GM23338 (cell line): ENCODE measurements around the gene COL9A1. TPM values are rescaled to one million over a fixed set of nuclear protein-coding genes. Genes with fewer than 3 reads are reported as not detected.

ENCODE experiments used
- ATAC-seq: fragments of 200-7000 bp; cut with Tn5 transposase; 3 replicates; pipeline ENCODE4 v1.9.1; 2020
- DNase-seq: peaks from one replicate; pipeline ENCODE4 v3.0.0-alpha.2; 2015; ENCODE audit warnings: low spot score
- H2AFZ ChIP-seq: fragments of 200-600 bp; sonication (generic); 2 replicates; pipeline ENCODE4 v1.8.0; 2016; ENCODE audit warnings: antibody characterized with exemption, mild to moderate bottlenecking, moderate library complexity
- H3F3A ChIP-seq: fragments of 200-600 bp; sonication (generic); replicated peaks from 2 replicates; pipeline ENCODE4 v1.8.0; 2017; ENCODE audit warnings: antibody characterized with exemption, mixed run types, low read depth
- H3K27ac ChIP-seq: fragments of 200-600 bp; sonication (generic); 2 replicates; pipeline ENCODE4 v1.6.1; 2016; ENCODE audit warnings: low read depth
- H3K27me3 ChIP-seq: fragments of 200-600 bp; sonication (generic); 2 replicates; pipeline ENCODE4 v1.8.0; 2016; ENCODE audit warnings: mild to moderate bottlenecking, mixed run types, moderate library complexity; ENCODE audit not compliant: insufficient read depth
- H3K36me3 ChIP-seq: fragments of 200-600 bp; sonication (generic); 2 replicates; pipeline ENCODE4 v1.8.0; 2016; ENCODE audit warnings: mild to moderate bottlenecking; ENCODE audit not compliant: insufficient read depth
- H3K4me1 ChIP-seq: fragments of 200-600 bp; sonication (generic); 2 replicates; pipeline ENCODE4 v1.8.0; 2016; ENCODE audit warnings: mild to moderate bottlenecking, moderate library complexity; ENCODE audit not compliant: insufficient read depth
- H3K4me2 ChIP-seq: fragments of 200-600 bp; sonication (generic); 2 replicates; pipeline ENCODE4 v1.7.1; 2017; ENCODE audit warnings: mixed run types
- H3K4me3 ChIP-seq: fragments of 200-600 bp; sonication (generic); 2 replicates; pipeline ENCODE4 v1.6.1; 2016; ENCODE audit warnings: mixed run types
- H3K79me2 ChIP-seq: fragments of 200-600 bp; sonication (generic); replicated peaks from 2 replicates; pipeline ENCODE4 v1.8.0; 2017; ENCODE audit warnings: mild to moderate bottlenecking; ENCODE audit not compliant: insufficient read depth
- H3K9me2 ChIP-seq: fragments of 200-600 bp; sonication (generic); 2 replicates; pipeline ENCODE4 v1.8.0; 2017; ENCODE audit not compliant: insufficient read depth
- H4K20me1 ChIP-seq: fragments of 200-600 bp; sonication (generic); replicated peaks from 2 replicates; pipeline ENCODE4 v1.8.0; 2017; ENCODE audit warnings: mild to moderate bottlenecking; ENCODE audit not compliant: insufficient read depth
- H3K27ac Mint-ChIP-seq: 2 replicates; pipeline ENCODE4 v1.8.0; 2020; ENCODE audit warnings: inconsistent platforms, mild to moderate bottlenecking, moderate library complexity, mixed read lengths
- H3K27me3 Mint-ChIP-seq: 3 replicates; pipeline ENCODE4 v1.8.0; 2022; ENCODE audit warnings: low read depth, mild to moderate bottlenecking, moderate library complexity, mixed read lengths, inconsistent platforms; ENCODE audit not compliant: insufficient read depth, poor library complexity
- H3K36me3 Mint-ChIP-seq: 3 replicates; pipeline ENCODE4 v1.8.0; 2021; ENCODE audit warnings: low read depth, mild to moderate bottlenecking, inconsistent platforms, moderate library complexity, mixed read lengths
- H3K4me1 Mint-ChIP-seq: 3 replicates; pipeline ENCODE4 v1.8.0; 2020; ENCODE audit warnings: mild to moderate bottlenecking, inconsistent platforms, mixed read lengths
- H3K4me3 Mint-ChIP-seq: 3 replicates; pipeline ENCODE4 v1.8.0; 2021; ENCODE audit warnings: moderate library complexity, mild to moderate bottlenecking, inconsistent platforms, mixed read lengths
- H3K9me3 Mint-ChIP-seq: 3 replicates; pipeline ENCODE4 v1.8.0; 2020; ENCODE audit warnings: moderate library complexity, mild to moderate bottlenecking, inconsistent platforms, mixed read lengths
- CREB1 ChIP-seq: fragments of 250-450 bp; sonication (Bioruptor Pico); IDR thresholded peaks from 2 replicates; pipeline ENCODE4 v1.5.0; 2020; ENCODE audit warnings: low read depth, mild to moderate bottlenecking, moderate library complexity
- CTCF ChIP-seq, 2 experiments: fragments of 200-600 bp in 1 of 2; sonication (generic) in 1 of 2; conservative IDR thresholded peaks; 2 replicates each; pipeline versions ENCODE4 v1.5.1 to v1.6.1; 2016 to 2017; ENCODE audit warnings: antibody characterized with exemption in 2 of 2, low read depth in 2 of 2, mild to moderate bottlenecking in 2 of 2, moderate library complexity in 1 of 2
- EZH2 ChIP-seq: fragments of 200-600 bp; sonication (generic); IDR thresholded peaks from one replicate; pipeline ENCODE4 v1.8.0; 2017; ENCODE audit warnings: antibody characterized with exemption, mild to moderate bottlenecking, low read depth; ENCODE audit not compliant: unreplicated experiment
- EZH2phosphoT487 ChIP-seq: fragments of 200-600 bp; sonication (generic); IDR thresholded peaks from one replicate; pipeline ENCODE4 v1.8.1; 2018; ENCODE audit warnings: antibody characterized with exemption; ENCODE audit not compliant: unreplicated experiment
- JUNB ChIP-seq: IDR thresholded peaks from one replicate; pipeline ENCODE4 v1.6.1; 2016; ENCODE audit warnings: antibody characterized with exemption; ENCODE audit not compliant: unreplicated experiment
- NANOG ChIP-seq: IDR thresholded peaks from 2 replicates; pipeline ENCODE4 v1.6.1; 2016; ENCODE audit warnings: antibody characterized with exemption, borderline replicate concordance
- POLR2AphosphoS5 ChIP-seq: IDR thresholded peaks from 2 replicates; pipeline ENCODE4 v1.6.1; 2016; ENCODE audit warnings: antibody characterized with exemption, low read depth
- REST ChIP-seq: IDR thresholded peaks from one replicate; pipeline ENCODE4 v1.6.1; 2018; ENCODE audit warnings: antibody characterized with exemption; ENCODE audit not compliant: unreplicated experiment
- STAT1 ChIP-seq: IDR thresholded peaks from one replicate; pipeline ENCODE4 v1.6.1; 2016; ENCODE audit warnings: antibody characterized with exemption; ENCODE audit not compliant: unreplicated experiment
- ZNF114 ChIP-seq: fragments of 250-450 bp; sonication (Bioruptor Pico); IDR thresholded peaks from 2 replicates; pipeline ENCODE4 v1.5.0; 2020; ENCODE audit warnings: mild to moderate bottlenecking, moderate library complexity
- ZNF331 ChIP-seq: fragments of 250-450 bp; sonication (Bioruptor Pico); IDR thresholded peaks from 2 replicates; pipeline ENCODE4 v1.5.0; 2020; ENCODE audit warnings: low read depth, mild to moderate bottlenecking, moderate library complexity
- ZNF462 ChIP-seq: fragments of 250-450 bp; sonication (Bioruptor Pico); IDR thresholded peaks from 2 replicates; pipeline ENCODE4 v1.5.0; 2020; ENCODE audit warnings: mild to moderate bottlenecking, moderate library complexity
- polyA plus RNA-seq: library from polyadenylated mRNA; unstranded; fragments of >200 nt; fragmentation: Nextera tagmentation; extraction: Ambion mirVana; gene quantifications from 2 replicates; pipeline ENCODE4 v1.2.1, GENCODE V29; 2016
- total RNA-seq: library from RNA; depleted of rRNA; stranded (reverse); fragments of >200 nt; shearing (Covaris generic); gene quantifications from 2 replicates; pipeline ENCODE4 v1.2.3, GENCODE V29; 2014
- TF ChIP-seq, protein P1 (sequence below): IDR thresholded peaks from 2 replicates; pipeline ENCODE4 v1.6.1; 2016; ENCODE audit warnings: antibody characterized with exemption

Gene COL9A1
- total and polyA plus RNA-seq, 2 experiments from 2014 or later, result 16.0 to 20.3 TPM

GRCh38 chr6:70272071-70272470, 30.8 kb downstream of the COL9A1 start:
- DNase-seq (no peak), ATAC-seq (no peak)
- H3K27me3 Mint-ChIP-seq, result peaks cover 1% of the 10 kb centered on the region
- Histone ChIP-seq H3K4me3 (no peak overlapping the region), H3F3A (no peaks in the 10 kb centered on the region), H3K4me2 (no peak overlapping the region), H3K4me1 (no peaks in the 10 kb centered on the region), H3K27me3 (no peaks in the 10 kb centered on the region), H3K27ac (no peak overlapping the region), H3K9me2 (no peaks in the 10 kb centered on the region; the same call in 1 of the 2 replicates), H3K79me2 (no peaks in the 10 kb centered on the region), H2AFZ (no peak overlapping the region), H3K36me3 (0 out of 2 replicates have a peak, but pooled peaks cover 3% of the 10 kb centered on the region), H4K20me1 (no peaks in the 10 kb centered on the region)
- no peak overlapping the region for H3K4me3 Mint-ChIP-seq
- TF ChIP-seq EZH2 (no peak), STAT1 (no peak), JUNB (no peak), ZNF462 (CRISPR knock-in tag) (no peak), CREB1 (CRISPR knock-in tag) (no peak), POLR2AphosphoS5 (no peak), ZNF331 (CRISPR knock-in tag) (no peak), NANOG (no peak), ZNF114 (no peak), EZH2phosphoT487 (no peak), REST (no peak), CTCF (conservative IDR thresholded peaks at IDR 0.05; ENCODE audit: low read depth in 2 of 2) (no peak)
- TF ChIP-seq, protein P1, sequence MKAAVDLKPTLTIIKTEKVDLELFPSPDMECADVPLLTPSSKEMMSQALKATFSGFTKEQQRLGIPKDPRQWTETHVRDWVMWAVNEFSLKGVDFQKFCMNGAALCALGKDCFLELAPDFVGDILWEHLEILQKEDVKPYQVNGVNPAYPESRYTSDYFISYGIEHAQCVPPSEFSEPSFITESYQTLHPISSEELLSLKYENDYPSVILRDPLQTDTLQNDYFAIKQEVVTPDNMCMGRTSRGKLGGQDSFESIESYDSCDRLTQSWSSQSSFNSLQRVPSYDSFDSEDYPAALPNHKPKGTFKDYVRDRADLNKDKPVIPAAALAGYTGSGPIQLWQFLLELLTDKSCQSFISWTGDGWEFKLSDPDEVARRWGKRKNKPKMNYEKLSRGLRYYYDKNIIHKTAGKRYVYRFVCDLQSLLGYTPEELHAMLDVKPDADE, result no peak
- peaks cover 8% of the 10 kb centered on the region; the same call in 2 of the 3 replicates for H3K36me3 Mint-ChIP-seq
- H3K4me1 Mint-ChIP-seq, result no peaks in the 10 kb centered on the region
- no peaks in the 10 kb centered on the region for H3K9me3 Mint-ChIP-seq
- H3K27ac Mint-ChIP-seq, result no peak overlapping the region
